HG03460 (cell line): ENCODE data around the gene NR1H4.
"Not testable (repeated sequence)": the region's sequence is repeated elsewhere in the genome, so short reads cannot be mapped to it uniquely, and the experiment has no call there.

Experiments
- ATAC-seq: cut with Tn5 transposase; IDR thresholded peaks from one replicate; pipeline ENCODE4 v1.9.1; 2021; ENCODE audit not compliant: unreplicated experiment

Gene NR1H4

DNA sequence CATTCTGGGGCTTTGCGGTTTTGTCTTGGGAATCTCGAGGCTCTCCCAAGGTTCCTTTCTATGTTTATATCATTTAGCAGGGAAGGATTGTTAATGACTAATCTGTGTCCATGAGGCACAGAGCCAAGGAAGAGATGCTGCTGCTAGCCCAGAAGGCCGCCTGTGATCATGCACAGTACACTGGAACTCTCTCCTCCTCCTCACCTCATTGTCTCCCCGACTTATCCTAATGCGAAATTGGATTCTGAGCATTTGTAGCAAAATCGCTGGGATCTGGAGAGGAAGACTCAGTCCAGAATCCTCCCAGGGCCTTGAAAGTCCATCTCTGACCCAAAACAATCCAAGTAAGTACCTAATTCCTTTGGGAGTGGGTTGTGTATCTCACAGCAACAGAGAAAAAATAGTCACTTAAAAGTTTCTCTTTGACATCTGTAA lies at the start of gene NR1H4:
TSS of gene NR1H4 (plus strand) at position 151 of the 435 bp plus-strand sequence. CDS start 19,458 bp downstream, outside the sequence.
- ATAC-seq: no peak

GRCh38 chr12:100426145-100426544 lies 47.5 kb upstream of the NR1H4 start:
- ATAC-seq: no peak

GRCh38 chr12:100427078-100427477 lies 46.6 kb upstream of the NR1H4 start:
- no peak for ATAC-seq

- ATAC-seq: not testable (repeated sequence)
These were observed 43.4 kb upstream of the NR1H4 start for GRCh38 chr12:100430251-100430650.

DNA sequence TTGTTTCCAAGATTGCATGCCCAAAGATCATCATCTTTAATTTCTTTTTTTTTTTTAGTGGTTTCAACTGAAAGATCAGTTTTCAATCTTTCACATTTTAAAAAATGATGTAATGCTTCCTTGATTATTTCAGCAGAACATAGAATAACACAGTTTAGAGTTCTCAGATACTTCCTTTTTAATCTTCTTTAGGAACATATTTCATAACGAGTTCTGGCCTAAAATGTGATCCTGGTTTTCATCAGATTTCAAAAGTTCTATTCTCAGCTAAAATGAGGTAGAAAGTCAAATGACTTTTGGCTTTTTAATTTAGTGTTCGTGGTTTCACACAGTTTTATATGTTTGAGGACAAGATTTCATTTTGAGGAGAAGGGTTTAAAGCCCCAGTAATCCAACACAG lies 40.0 kb upstream of the NR1H4 start:
- ATAC-seq: no peak

DNA sequence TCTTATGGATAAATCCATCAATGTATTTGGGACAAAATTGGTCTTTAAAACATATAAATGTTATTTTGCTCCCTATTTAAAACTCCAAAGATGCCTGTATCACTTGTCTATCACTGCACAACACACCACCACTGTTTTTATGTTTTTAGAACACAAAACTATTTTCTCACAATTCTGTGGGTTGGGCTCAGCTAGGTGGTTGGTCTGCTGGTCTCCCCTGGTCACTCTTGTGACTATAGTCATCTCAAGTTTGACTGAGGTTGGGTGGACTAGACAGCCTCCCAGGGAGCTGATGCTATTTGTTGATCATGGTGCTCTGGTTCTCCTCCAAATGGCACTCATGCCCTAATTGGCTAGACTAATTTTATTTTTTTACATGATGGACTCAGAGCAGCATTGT lies 39.5 kb upstream of the NR1H4 start:
- no peak for ATAC-seq

- no peak for ATAC-seq
These were observed 37.7 kb upstream of the NR1H4 start for GRCh38 chr12:100435957-100436356.

- no peak for ATAC-seq
These were observed 36.4 kb upstream of the NR1H4 start for GRCh38 chr12:100437038-100437841.

- ATAC-seq: no peak
These were observed 33.9 kb upstream of the NR1H4 start for GRCh38 chr12:100439797-100440196.

- no peak for ATAC-seq
These were observed 31.3 kb upstream of the NR1H4 start for GRCh38 chr12:100442403-100442802.

DNA sequence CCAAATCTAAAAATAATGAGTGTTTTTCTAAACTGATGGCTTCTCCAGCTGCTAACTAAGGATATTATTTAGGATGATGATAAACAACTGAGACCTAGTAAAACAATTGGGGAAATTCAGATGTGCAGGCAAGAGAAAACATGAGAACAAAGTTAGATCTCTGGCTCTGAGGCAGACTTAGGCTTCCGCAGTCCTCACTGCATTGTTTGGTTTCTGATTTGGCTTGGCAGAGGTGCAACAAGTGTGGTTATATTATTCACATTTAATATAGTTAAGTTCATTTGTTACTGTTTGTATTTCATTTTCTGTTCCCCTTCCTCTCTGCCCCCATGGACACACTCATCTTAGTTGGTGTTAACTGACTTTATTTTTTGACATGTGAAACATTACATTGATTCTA lies 30.2 kb upstream of the NR1H4 start:
- no peak for ATAC-seq

DNA sequence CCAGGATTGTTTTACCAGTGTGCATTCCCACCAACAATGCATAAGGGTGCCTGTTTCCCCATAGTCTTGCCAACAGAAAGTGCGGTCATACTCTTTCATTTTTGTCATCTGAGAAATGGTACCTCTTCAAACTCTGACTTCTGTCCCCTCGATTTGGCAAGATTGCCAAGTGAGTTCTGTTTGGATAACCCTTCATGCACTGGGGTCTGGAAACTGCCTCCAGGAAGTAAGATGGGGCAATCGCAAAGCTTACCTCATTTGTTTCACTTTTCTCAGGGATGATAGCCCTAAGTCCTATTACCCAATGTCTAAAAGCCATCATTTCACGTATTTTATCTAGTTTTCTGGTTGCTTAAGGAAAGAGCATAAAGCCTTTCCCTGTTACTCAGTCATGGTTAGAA lies 28.6 kb upstream of the NR1H4 start:
- ATAC-seq: no peak

- no peak for ATAC-seq
These were observed 26.3 kb upstream of the NR1H4 start for GRCh38 chr12:100447381-100447780.

- ATAC-seq: no peak
These were observed 25.0 kb upstream of the NR1H4 start for GRCh38 chr12:100448656-100449055.

GRCh38 chr12:100450735-100451134 lies 22.9 kb upstream of the NR1H4 start:
- no peak for ATAC-seq

DNA sequence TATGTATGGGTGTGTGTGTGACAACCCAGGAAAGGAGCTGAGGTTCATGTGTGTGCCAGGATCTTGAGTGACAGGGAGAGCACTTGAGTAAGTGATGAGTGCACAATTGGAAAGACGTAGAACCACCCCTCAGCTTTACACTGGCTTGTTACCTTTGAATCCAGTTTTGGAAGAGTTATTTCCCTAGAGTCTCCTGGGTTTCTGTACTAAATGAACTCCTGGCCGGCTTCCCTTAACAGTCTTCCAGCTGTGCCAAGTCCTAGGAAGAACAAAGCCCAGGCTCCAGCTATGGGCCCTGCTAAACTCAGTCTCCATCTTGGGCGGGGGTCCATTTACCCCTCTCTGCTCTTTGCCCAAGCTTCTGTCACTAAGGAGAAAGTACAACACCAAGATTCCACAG lies 19.7 kb upstream of the NR1H4 start:
- no peak for ATAC-seq

GRCh38 chr12:100455896-100456295 lies 17.8 kb upstream of the NR1H4 start:
- no peak for ATAC-seq

DNA sequence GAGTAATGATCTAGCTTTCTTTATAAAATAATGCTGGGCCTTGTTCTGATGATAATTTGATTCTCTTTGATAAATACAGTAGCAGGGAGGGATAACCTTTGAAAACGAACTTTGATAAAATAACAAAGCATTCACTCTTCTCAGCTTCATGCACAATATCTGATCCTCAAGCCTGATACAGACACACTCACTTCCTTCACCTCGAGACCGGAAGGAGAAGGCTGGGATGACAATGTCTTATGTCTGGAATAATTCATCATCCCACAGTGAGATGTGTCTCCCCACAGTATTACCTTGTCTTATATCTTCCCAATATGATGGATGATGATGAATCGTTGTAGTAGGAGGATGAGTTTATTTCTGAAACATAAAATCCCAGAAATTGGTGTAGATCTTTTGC lies 15.5 kb upstream of the NR1H4 start:
- ATAC-seq: no peak

DNA sequence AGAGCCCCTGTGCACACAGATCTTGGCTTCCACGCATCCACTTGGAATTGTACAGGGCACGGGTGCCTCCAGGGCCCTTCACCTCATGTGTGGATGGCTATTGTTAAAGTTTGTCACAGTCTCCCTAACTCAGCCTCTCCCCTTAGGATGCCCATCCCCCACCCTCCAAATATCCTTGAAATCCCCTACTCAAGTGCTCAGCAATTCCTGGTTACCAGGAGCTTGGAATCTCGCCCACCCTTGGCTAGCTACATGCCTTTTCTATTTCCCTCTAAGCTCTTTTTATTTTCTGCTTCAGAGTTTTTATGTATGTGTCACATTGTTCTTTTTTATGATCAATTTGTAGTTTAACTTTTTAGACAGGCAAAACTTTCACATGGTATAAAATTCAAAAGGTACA lies 13.0 kb upstream of the NR1H4 start:
- ATAC-seq: no peak

GRCh38 chr12:100461330-100461973 lies 12.2 kb upstream of the NR1H4 start:
- no peak for ATAC-seq

- no peak for ATAC-seq
These were observed 10.0 kb upstream of the NR1H4 start for GRCh38 chr12:100463661-100464060.

DNA sequence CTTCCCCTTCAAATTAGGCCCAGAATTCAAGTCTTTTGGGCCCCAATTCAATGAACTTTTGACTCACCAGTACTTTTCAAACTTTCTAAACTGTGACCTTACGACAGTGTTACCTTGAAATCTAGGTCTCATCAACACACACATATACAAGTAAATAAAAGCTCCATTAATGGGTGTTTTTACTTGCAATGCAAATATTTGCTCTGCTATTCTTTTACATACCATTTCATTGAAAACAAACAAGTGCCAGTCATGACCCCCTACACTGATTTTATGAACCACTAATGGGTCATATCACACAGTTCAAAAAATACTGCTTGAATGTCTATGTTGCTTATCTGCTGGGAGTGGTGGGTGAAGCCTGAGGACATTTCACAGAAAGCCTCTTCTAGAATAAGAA lies 9.1 kb upstream of the NR1H4 start:
- no peak for ATAC-seq

DNA sequence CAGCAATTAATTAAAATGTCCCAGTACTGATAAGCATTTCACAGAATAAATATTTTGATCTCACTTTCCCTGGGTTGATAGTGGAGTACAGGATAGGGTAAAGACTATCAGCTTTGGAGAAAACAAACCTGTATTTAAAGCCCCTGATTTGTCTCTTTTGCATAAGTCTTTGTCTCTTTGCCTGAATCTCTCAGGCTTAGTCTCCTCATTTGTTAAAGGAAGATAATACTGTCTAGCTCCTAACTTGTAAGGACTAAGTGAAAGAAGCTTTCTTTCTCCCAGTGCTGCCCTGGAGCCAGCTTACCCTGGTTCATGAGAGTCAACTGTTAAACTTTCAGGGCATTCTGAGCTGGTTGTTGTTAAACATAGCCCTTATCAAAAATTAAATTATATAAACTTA lies 5.5 kb upstream of the NR1H4 start:
- ATAC-seq: no peak
